ENCODE measurements around the gene SLC9A5. TPM values are rescaled to one million over a fixed set of nuclear protein-coding genes. Genes with fewer than 3 reads are reported as not detected.

Gene SLC9A5
- polyA plus RNA-seq, 3 donors = 1.0 TPM; not detected in 2

- Histone ChIP-seq H3K4me2 (replicated peaks; ENCODE audit: extremely low read depth, low read length, poor library complexity, severe bottlenecking) (no peak overlapping the region), H3K79me2 (ENCODE audit: insufficient read depth, low read length) (peaks cover 28% of the 10 kb centered on the region), H3K36me3 (replicated peaks in 1 of 2; ENCODE audit: control insufficient read depth in 1 of 2, insufficient read depth in 2 of 2, low read length in 2 of 2) (peaks cover 49 to 55% of the 10 kb centered on the region in 2 donors), H3K27me3 (ENCODE audit: control insufficient read depth in 2 of 2, insufficient read depth in 2 of 2, low read length in 2 of 2) (no peaks in the 10 kb centered on the region), H3K4me3 (replicated peaks in 1 of 3; ENCODE audit: low read depth in 2 of 3, low read length in 3 of 3) (no peak overlapping the region), H2AFZ (ENCODE audit: insufficient read depth, low read depth, low read length, poor library complexity, severe bottlenecking) (no peak overlapping the region), H4K20me1 (ENCODE audit: insufficient read depth, low read length) (peaks cover 41% of the 10 kb centered on the region), H3K4me1 (ENCODE audit: control insufficient read depth in 1 of 2, insufficient read depth in 2 of 2, low read length in 2 of 2) (peaks cover 17 to 23% of the 10 kb centered on the region in 2 donors), H3K27ac (ENCODE audit: low read depth in 1 of 2, low read length in 2 of 2) (no peak overlapping the region), H3K9ac (ENCODE audit: insufficient read depth, low read length, poor library complexity, severe bottlenecking) (no peak overlapping the region), H3K9me3 (replicated peaks in 1 of 2; ENCODE audit: control insufficient read depth in 1 of 2, insufficient read depth in 1 of 2, low read length in 2 of 2) (no peaks in the 10 kb centered on the region)
- intact Hi-C loops (cut with micrococcal nuclease) = loop anchor here (5.0 kb wide), 1 partner anchor 37 kb away; the partner anchor contains the start of genes E2F4 (in 2 of the 2) and EXOC3L1 (in 2 of the 2)
- TF ChIP-seq CTCF (IDR thresholded peaks at IDR 0.05) = no peak
- Mint-ChIP-seq H3K36me3 (peaks cover 43 to 55% of the 10 kb centered on the region in 2 donors), H3K27ac (peak overlapping the region in 4 of 7 donors; percentile 8 to 57 (median 44)), H3K9me3 (peaks cover 0 to 3% (median 0%) of the 10 kb centered on the region in 7 donors), H3K4me1 (peaks cover 26% of the 10 kb centered on the region), H3K27me3 (ENCODE audit: low read depth in 3 of 3) (peaks cover 0 to 1% (median 0%) of the 10 kb centered on the region in 3 donors), H3K4me3 (no peak overlapping the region)
- DNase-seq = no peak
- 92% methylated on average over 7 of the region's 9 CpGs for whole genome bisulfite sequencing (ENCODE audit: insufficient coverage)
These were observed 19.9 kb upstream of the SLC9A5 start for GRCh38 chr16:67228905-67229304.

GRCh38 chr16:67229906-67230808 is 18.6 kb upstream of the SLC9A5 start:
- Histone ChIP-seq H3K9me3 (replicated peaks in 1 of 2; ENCODE audit: control insufficient read depth in 1 of 2, insufficient read depth in 1 of 2, low read length in 2 of 2) (no peaks in the 10 kb centered on the region), H3K4me1 (ENCODE audit: control insufficient read depth in 1 of 2, insufficient read depth in 2 of 2, low read length in 2 of 2) (peaks cover 17 to 23% of the 10 kb centered on the region in 2 donors), H3K4me3 (replicated peaks in 1 of 3; ENCODE audit: low read depth in 2 of 3, low read length in 3 of 3) (no peak overlapping the region), H3K79me2 (ENCODE audit: insufficient read depth, low read length) (peaks cover 28% of the 10 kb centered on the region), H3K27ac (ENCODE audit: low read depth in 1 of 2, low read length in 2 of 2) (no peak overlapping the region), H3K4me2 (replicated peaks; ENCODE audit: extremely low read depth, low read length, poor library complexity, severe bottlenecking) (no peak overlapping the region), H2AFZ (ENCODE audit: insufficient read depth, low read depth, low read length, poor library complexity, severe bottlenecking) (no peak overlapping the region), H3K36me3 (replicated peaks in 1 of 2; ENCODE audit: control insufficient read depth in 1 of 2, insufficient read depth in 2 of 2, low read length in 2 of 2) (peaks cover 59 to 68% of the 10 kb centered on the region in 2 donors), H4K20me1 (ENCODE audit: insufficient read depth, low read length) (peaks cover 41% of the 10 kb centered on the region), H3K27me3 (ENCODE audit: control insufficient read depth in 2 of 2, insufficient read depth in 2 of 2, low read length in 2 of 2) (no peaks in the 10 kb centered on the region), H3K9ac (ENCODE audit: insufficient read depth, low read length, poor library complexity, severe bottlenecking) (no peak overlapping the region)
- peaks cover 0 to 1% (median under 1%) of the 10 kb centered on the region in 3 donors for H3K27me3 Mint-ChIP-seq (ENCODE audit: low read depth in 3 of 3)
- H3K9me3 Mint-ChIP-seq = peaks cover 0 to 3% (median 0%) of the 10 kb centered on the region in 7 donors
- no peak for DNase-seq
- intact Hi-C loops (cut with micrococcal nuclease) = loop anchor here (5.0 kb wide), 1 partner anchor 38 kb away; the partner anchor contains the start of genes E2F4 (in 2 of the 2) and EXOC3L1 (in 2 of the 2)
- peaks cover 55 to 68% of the 10 kb centered on the region in 2 donors for H3K36me3 Mint-ChIP-seq
- no peak overlapping the region for H3K4me3 Mint-ChIP-seq
- WGBS (ENCODE audit: insufficient coverage) = 95% methylated on average over 30 of the region's 32 CpGs
- peaks cover 25% of the 10 kb centered on the region for H3K4me1 Mint-ChIP-seq
- H3K27ac Mint-ChIP-seq = peak overlapping the region in 1 of 7 donors; percentile 26
- no peak for TF ChIP-seq CTCF (IDR thresholded peaks at IDR 0.05)
